SK-N-DZ (cell line): ENCODE results near the gene SMOC2.

Experiments used
- DNase-seq: peaks from one replicate; pipeline ENCODE4 v3.0.0-alpha.2; 2015; ENCODE audit warnings: low spot score

The SMOC2 gene

GRCh38 chr6:168624540-168624939 lies 183.6 kb downstream of the SMOC2 start:
- no peak for DNase-seq

GRCh38 chr6:168624948-168625347 lies 184.0 kb downstream of the SMOC2 start:
- no peak for DNase-seq

- DNase-seq, result no peak
Measured at GRCh38 chr6:168625602-168626001, 184.6 kb downstream of the SMOC2 start.

GRCh38 chr6:168626046-168626602 lies 185.1 kb downstream of the SMOC2 start:
- no peak for DNase-seq

GRCh38 chr6:168627506-168628175 lies 186.7 kb downstream of the SMOC2 start:
- DNase-seq, result no peak

- DNase-seq, result no peak
Measured at GRCh38 chr6:168628176-168628553, 187.2 kb downstream of the SMOC2 start.

- DNase-seq, result no peak
Measured at GRCh38 chr6:168628732-168629245, 187.8 kb downstream of the SMOC2 start.

GRCh38 chr6:168631564-168631963 lies 190.6 kb downstream of the SMOC2 start:
- DNase-seq, result no peak

- no peak for DNase-seq
Measured at GRCh38 chr6:168632694-168633093, 191.7 kb downstream of the SMOC2 start.

GRCh38 chr6:168634541-168635328 lies 193.8 kb downstream of the SMOC2 start:
- no peak for DNase-seq

GRCh38 chr6:168636147-168637004 lies 195.4 kb downstream of the SMOC2 start:
- no peak for DNase-seq

- no peak for DNase-seq
Measured at GRCh38 chr6:168637834-168638233, 196.8 kb downstream of the SMOC2 start.

- DNase-seq, result no peak
Measured at GRCh38 chr6:168638468-168639271, 197.7 kb downstream of the SMOC2 start.

- DNase-seq, result no peak
Measured at GRCh38 chr6:168640181-168640580, 199.2 kb downstream of the SMOC2 start.

- DNase-seq, result no peak
Measured at GRCh38 chr6:168640768-168641167, 199.8 kb downstream of the SMOC2 start.

GRCh38 chr6:168641446-168641845 lies 200.5 kb downstream of the SMOC2 start:
- DNase-seq, result no peak

- no peak for DNase-seq
Measured at GRCh38 chr6:168643401-168643800, 202.4 kb downstream of the SMOC2 start.

GRCh38 chr6:168645326-168645725 lies 204.3 kb downstream of the SMOC2 start:
- no peak for DNase-seq

- no peak for DNase-seq
Measured at GRCh38 chr6:168647271-168647670, 206.3 kb downstream of the SMOC2 start.

- DNase-seq, result no peak
Measured at GRCh38 chr6:168648240-168649125, 207.5 kb downstream of the SMOC2 start.
